CD4-positive, alpha-beta T cell treated with Interferon alpha-2 for 1 hour (primary cell): ENCODE measurements around the gene FGF8.
A peak's percentile ranks its signal among the peaks of the same experiment; 100 is the strongest.

Experiments used
- DNase-seq, 2 donors: peaks; one replicate each; pipeline ENCODE4 v3.0.0-alpha.2; 2020 to 2022

The FGF8 gene

GRCh38 chr10:101781984-101782810, 6.3 kb upstream of the FGF8 start:
- no peak for DNase-seq

- no peak for DNase-seq
These were observed 5.7 kb upstream of the FGF8 start for GRCh38 chr10:101781655-101781983.

- DNase-seq, result peak; percentile 70 to 79
These were observed 5.1 kb upstream of the FGF8 start for GRCh38 chr10:101780818-101781654.

GRCh38 chr10:101780187-101780817, 4.4 kb upstream of the FGF8 start:
- no peak for DNase-seq

- DNase-seq, result peak; percentile 76 to 83
These were observed 3.8 kb upstream of the FGF8 start for GRCh38 chr10:101779544-101780186.

- DNase-seq, result peak in 1 of 2 donors; percentile 23
These were observed 3.0 kb upstream of the FGF8 start for GRCh38 chr10:101778781-101779543.

GRCh38 chr10:101778151-101778780, 2.4 kb upstream of the FGF8 start:
- DNase-seq, result no peak

- DNase-seq, result no peak
These were observed 1.8 kb upstream of the FGF8 start for GRCh38 chr10:101777619-101778145.

GRCh38 chr10:101776161-101776817, 375 bp upstream of the FGF8 start:
- no peak for DNase-seq

- no peak for DNase-seq
These were observed 1.2 kb downstream of the FGF8 start for GRCh38 chr10:101774589-101775272.

GRCh38 chr10:101773923-101774588, 1.9 kb downstream of the FGF8 start:
- no peak for DNase-seq

GRCh38 chr10:101772895-101773761, 2.8 kb downstream of the FGF8 start:
- DNase-seq, result no peak

GRCh38 chr10:101772017-101772894, 3.7 kb downstream of the FGF8 start:
- DNase-seq, result no peak

- DNase-seq, result no peak
These were observed 4.5 kb downstream of the FGF8 start for GRCh38 chr10:101771380-101771779.

GRCh38 chr10:101770331-101771215, 5.3 kb downstream of the FGF8 start:
- DNase-seq, result no peak

GRCh38 chr10:101769541-101770180, 6.3 kb downstream of the FGF8 start:
- no peak for DNase-seq
